HG02610 (cell line): ENCODE measurements around the gene CLBA1.

Source experiments
- ATAC-seq: cut with Tn5 transposase; IDR thresholded peaks from one replicate; pipeline ENCODE4 v1.9.1; 2021; ENCODE audit warnings: mild to moderate bottlenecking, moderate library complexity; ENCODE audit not compliant: unreplicated experiment

The CLBA1 gene

DNA sequence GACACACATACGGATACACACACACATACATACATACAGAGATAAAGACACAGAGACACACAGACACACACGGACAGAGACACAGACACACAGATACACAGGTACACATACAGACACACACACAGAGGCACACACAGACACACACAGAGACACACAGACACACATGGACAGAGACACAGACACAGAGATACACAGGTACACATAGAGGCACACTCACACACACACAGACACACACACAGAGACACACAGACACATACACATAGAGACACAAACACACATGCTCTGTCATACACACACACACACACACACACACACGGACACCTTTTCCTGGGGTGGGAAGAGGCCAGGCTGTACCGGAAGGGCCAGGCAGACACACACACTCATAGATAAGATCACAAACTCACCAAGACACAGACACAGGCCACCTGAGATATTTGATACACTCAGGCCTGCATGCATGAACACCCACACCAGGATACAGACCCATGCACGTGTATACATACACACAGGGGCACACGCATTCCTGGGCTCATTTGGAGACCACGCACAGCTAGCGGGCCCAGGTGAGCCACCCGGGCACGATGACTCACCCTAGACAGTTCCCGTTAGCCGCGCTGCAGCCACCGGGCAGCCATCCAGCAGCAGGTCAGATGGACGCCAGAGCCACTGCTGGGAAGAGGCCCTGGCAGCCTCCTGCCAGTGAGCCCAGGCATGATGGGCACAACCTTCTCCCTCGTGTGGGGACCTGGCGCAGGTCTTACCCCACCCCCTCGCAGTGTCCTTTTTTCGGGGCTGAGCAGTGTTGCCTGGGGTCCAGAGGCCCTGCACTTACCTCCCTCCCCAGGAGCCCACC is 5.6 kb upstream of the CLBA1 start:
- ATAC-seq: no peak

DNA sequence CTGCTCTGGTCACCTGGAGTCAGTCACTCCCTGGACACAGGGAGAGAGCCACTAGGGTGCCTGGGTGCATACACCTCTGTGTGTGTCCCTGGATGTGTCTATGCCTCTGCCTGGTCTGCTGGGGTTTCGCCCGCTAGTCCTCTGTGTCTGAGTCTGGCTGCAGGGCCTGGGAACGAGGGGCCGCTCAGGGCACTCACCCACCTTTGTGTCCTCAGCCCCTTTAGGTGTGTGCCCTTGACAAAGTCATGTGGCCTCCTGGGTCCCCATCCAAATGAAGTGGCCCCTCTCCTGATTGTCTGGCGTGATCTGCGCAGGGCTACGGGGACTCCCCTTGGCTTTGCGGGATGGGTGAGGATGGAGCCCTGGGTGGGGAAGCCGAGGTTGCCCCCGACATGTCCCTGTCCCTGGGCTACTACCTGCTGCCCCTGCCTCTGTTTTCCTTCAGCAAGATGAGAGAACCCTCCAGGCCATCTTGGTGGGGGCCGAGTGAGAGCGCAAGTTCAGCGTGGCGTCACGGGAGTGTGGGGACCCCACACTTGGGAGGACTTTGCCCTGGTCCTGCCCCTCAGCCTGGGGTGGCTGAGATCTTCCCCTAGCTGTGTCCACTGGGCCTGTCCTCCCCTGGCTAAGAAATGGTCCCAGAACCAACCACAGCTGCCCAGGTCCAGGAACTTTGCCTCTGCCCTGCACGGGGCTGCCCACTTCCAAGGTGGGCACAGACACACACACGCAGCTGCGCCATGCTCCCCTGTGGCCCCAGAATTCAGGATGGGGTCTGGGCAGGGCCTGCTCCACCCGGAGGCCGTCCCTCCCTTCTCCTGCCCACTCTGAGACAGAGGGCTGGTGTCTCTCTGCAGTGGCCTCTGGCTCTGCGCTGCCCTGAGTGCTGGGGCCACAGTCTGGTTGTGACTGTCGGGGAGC is 4.7 kb upstream of the CLBA1 start:
- no peak for ATAC-seq

DNA sequence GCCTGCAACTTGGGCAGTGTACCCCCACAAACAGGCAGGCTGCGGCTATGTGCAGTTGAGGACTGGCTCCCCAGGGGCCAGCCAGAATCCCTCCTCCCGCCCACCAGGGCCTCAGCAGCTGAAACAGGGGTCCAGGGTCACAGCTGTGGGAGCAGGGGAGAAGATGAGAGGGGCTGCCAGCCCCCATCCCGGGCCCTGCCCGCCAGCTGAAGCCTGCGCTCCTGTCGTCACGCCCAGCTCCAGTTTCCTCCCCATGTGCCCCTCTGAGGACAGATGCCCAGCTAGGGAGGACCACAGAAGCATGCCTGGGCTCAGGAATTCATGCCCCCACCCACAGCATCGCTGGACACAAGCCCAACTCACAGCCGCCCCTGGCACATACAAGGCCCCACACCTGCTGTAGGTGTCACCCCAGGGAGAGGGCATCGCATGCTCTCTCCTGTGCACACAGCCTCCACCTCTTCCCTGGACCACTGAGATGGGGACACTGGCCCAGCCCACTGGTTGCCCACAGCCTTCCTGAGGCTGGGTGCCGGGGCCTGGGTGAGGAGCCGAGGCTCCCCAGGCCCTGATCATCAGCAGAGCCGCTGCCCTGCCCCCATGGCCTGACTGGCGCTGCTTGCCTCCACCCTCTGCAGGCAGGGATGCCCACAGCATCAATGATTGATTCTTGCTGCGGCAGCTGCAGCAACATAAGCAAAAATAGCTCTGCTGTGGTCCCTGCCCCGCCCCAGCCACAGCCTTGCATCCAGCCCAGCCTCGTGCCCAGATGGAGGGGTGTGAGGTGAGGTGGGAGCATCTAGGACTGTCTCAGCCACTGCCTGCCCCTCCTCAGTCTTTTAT is 3.7 kb upstream of the CLBA1 start:
- no peak for ATAC-seq

DNA sequence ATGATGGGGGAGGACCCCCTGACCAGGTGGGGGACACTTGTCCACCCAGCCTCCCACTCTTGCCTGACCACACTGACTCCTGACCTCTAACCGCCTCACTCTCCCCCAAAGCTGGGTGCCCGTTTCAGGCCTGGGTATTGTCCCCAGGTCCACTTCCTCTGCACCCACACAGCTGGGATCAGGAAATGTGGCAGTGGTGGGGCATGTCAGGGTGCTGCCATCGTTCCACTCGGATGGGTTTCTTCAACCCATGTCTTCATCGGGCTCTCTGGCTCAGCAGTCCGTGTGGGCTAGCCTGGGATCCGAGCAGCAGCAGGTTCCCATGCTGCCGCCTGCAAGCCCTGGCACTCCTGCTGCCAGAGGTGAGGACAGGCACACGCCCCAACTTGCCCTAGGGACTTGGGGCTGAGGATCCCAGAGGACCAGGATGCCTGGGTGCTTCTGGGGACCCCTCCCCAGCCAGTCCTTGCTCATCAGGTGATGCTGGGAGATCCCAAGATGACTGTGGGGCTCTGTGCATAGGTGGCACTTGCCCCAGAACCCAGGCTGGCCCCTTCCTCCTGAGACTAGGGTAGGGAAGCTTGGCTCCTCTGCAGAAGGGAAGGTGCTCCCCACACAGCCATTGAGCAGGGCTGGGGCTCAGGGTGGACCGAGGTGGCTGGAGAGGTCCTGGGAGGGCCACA is 2.9 kb upstream of the CLBA1 start:
- no peak for ATAC-seq

DNA sequence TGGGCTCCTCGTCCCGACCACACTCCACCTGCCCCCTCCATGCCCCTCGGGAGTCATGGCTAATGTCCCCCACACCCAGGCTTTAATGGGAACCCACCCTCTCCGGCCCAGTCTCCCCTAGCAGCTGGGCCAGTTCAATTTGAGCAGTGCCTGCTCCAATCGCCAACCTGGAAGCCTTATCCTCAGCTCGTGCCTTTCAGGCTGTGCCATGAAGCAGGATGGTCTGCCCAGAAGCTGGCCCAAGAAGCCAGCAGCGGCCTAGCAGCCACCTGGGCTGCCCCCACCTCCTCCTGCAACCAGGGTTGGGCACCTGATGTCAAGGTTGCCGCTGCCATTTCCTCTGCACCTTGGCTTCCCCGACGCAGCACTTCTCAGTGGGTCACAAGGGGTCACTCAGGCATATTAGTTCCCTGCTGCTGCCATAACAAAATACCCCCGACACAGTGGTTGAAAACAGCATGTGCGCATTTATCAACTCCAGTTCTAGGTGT is 2.3 kb upstream of the CLBA1 start:
- no peak for ATAC-seq

DNA sequence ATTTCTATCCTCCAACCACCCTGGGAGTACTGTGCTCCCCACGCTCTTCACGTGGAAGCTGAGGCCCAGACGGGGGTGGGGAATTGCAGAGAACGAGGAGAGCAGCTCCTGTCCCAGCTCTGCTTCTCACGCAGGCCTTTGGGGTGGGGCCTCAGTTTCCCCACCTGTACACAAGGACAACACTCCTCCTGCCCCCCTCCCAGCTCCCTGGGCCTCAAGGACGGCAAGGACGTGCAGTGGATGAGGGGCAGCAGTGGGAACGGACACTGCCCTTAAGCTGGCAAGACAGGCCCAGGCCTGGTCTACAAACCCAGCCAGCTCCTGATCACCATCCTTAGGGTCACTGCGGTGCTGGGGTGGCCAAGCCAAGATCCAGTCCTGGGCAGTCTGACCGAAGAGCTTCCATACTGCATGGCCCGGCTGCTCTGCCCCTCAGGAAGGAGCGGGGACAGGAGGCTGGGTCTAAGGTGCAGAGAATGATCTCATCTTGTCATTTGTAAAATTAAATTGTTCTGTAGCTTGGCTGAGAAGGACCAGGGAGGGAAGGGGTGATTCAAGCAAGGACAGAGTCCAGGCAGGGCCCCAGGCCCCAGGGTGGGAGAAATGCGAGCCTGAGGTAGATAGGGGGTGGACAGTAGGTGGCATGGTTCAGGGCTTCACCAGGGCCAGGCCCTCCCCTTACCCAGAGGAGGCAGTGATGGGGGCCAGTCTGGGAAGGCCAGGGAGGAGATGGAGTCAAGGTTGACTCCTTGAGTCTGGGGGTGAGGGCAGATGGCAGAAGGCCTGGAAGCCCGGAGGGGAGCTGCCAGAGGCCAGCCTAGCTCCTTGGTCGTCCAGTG is 1.3 kb upstream of the CLBA1 start:
- no peak for ATAC-seq

DNA sequence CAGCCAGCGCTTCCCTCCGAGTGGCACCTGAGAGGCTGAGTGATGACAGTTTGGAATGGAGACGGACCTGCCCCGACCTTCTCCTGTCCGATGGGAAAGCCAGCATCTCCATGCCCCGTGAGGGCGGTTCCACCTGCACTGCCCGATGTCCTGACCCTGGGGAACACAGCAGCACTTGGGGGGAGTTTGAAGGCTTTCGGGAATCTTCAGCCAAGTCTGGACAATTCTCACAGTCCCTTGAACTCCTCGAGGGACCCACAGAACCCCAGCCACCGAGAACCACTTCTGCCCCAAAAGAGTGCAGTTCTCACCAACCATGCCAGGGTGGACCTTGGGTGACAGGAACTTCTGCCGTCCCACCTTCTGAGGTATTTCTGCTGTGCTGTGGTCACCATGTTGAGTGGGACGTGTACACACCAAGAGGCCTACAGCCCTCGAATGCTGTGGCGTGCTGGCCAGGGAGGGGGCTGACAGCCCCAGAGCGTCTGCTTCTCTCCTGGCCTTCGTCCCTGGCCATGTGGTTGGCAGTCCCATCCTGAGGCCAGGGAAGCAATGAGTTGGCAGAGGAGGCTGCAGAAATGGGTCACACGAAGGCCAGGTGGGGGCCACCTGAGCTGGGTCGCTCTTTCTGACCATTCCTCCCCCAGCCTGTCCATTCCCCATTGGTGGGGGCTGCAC is 1.0 kb downstream of the CLBA1 start:
- ATAC-seq: no peak

DNA sequence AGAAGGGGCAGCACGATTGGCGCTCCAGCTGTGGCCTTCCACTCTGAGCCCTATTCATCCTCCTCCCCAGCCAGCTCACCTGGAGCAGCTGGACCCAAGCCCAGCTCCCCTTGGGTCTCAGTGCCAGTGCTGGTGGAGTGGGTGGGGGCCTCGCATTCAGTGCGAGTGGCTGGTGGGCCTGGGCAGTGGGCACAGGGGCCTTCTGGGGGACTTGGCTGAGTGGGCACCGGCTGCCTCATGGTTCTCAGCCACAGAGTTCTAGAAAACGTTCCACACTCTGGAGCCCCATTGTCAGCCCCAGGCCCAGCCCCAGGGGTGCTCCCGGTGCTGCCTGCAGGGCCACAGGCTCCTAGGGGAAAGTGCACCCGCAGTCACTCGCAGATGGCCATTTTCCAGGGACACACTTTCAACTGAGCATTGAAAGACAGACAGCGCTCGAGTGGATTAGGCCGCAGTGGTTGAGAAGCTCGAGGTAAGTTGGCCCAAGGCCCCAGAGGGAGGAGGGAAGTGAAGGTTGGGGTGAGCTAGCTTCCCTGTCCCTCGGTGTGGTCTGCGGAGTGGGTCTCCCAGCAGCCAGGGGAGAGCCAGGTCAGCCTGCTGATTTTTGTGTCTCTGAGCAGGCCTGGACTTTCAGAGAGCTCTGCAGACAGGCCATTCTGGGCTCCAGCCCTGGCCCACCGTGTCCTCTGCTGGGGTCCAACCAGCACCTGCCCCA is 3.8 kb downstream of the CLBA1 start:
- no peak for ATAC-seq

DNA sequence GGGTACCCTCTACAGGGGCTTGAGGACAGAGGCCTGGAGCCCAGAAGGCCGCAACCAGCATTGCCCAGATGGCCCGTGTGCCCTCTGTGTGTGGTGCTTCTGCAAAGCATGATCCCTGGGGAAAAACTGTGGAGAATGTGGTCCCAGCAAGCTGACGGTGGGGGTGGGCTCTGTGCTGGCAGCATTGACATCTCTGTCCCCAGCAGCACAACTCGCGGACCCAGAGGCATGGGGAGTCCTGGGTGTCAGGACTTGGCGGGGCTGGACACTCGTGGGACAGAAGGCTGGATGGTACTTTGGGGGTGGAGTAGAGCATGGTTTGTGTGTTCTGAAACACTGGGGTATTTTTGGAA is 4.3 kb downstream of the CLBA1 start:
- no peak for ATAC-seq

DNA sequence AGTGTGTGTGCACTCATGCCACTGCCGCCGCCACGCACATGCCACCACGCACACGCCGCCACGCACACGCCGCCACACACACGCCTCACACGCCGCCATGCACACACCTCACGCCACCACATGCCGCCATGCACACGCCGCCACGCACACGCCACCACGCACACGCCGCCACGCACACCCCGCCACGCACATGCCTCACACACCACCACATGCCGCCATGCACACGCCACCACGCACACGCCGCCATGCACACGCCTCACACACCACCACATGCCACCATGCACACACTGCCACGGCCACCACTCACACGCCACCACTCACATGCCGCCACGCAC is 6.3 kb downstream of the CLBA1 start:
- no peak for ATAC-seq

DNA sequence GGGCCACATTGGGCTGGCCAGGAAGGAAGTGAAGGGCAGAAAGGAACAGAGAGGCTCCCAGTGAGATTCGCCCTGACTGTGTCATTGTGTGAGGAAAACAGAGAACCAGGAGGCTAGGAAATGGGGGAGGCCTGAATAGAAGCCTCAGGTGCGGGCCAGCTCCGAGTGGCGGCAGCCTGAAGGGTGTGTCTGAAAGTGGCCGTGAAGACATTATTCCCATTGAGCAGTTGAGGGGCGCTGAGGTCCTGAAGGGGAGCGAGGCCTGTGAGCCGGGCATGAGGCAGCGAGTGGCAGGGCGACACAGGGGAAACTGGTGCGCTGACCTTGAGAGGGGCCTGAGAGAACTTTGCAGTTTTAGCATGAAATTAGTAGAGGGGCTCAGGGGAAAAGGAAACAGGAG is 6.9 kb downstream of the CLBA1 start:
- no peak for ATAC-seq

DNA sequence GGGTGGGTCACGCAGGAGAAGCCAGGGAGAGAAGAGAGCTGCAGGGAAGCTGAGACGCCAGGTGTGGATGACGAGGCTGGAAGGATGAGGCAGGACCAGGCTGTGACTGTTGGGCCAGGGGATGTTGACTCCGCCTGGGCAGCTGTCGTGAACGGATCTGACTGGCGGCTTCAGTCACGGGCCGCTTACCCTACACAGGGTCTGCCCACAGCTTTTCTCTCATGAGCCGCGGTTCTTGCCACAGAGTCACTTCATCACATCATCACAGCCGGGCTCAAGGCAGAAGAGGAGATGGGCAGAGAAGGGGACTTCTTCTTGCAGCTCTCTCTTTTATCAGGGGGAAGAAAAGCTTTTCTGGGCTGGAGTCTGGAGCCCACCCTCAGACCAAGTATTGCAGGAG is 7.7 kb downstream of the CLBA1 start:
- ATAC-seq: no peak

DNA sequence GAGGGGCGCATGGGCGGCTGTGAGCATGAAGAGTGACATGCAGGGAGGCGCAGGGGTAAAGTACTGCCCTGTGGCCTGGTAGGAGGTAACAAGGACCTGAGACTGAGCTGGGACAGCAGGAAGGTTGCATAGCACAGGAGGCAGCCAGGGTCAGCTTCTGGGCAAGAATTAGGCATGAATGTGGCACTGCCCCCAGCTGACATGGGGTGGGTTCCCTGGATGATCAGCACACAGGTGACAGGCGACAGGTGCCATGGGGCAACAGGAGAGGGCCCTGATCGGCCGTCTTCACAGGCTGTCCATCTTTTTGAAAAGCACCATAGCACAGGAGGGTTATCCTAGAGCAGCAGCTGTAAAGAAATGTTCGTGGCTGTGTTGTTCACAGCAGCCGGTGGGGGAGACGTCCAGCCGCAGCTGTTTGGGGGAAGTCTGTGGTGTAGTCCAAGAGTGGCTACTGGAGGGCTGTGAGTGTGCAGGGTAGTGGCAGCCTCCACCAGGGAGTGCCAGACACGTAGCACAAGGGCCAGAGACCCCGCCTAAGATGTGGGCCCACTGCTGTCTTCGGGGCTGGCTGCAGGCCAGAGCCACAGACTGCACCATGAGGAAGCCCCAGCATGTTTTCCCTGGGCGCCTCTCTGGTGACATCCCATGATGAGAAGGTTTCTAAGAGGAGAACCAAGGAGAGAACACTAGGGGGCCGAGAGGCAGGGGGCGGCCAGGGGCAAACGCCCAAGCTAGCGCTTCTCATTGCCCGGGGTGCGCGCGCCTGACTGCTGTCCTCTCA is 8.4 kb downstream of the CLBA1 start:
- ATAC-seq: no peak

DNA sequence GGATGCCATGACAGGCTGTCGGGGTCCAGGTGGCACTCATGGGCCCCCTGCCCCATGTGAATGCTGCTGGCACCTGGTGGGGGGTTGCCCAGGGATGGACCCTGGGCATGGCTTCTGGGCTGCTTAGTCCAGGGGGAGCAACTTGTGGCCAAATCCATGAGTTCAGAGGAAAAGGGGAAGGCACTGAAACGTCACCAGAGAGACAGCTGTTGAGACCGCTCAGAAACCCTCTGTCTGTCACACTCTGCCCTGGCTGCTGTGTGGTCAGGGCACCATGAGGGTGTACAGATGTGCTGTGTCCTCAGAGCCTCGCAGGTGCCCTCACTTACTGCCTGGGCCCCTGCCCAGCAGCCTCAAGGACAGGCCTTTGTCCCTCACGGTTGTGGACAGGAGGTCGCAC is 9.4 kb downstream of the CLBA1 start:
- ATAC-seq: no peak

DNA sequence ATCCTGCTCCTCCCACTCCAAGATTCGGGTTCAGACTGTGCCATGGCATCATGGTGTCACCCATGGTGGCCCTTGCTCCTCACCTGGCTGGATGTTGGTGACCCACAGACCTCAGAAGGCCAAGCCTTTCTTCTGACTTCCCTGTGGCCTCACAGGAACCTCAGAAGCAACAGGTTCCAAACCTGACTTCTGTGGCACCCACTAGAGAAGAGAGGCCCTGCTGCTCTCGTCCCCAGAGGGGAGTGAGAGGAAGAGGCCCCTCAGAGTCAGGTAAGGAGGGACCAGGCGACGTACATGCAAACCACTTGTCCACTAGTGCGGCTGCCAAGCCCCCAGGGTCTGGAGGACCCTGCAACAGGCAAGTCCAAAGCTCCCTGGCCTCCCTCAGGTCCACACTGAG is 10.4 kb downstream of the CLBA1 start:
- ATAC-seq: no peak

DNA sequence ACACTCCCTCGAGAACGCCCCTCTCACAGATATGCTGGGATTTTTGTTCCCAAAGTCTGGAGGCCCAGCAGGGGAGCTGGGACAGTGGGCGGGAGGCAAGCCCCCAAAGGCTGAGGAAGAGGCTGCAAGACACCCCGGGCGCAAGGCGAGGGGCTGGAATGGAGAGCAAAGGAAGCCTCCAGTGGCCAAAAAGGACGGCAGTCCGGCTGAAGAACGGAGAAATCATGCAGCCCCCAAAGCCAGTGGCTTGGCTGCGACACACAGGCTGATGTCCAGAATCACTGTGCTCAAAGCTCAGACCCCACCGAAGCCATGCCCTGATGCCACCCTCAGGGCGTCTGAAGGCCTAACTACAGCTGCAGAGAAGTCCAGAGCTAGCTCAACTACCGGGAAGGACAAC is 10.9 kb downstream of the CLBA1 start:
- ATAC-seq: no peak

DNA sequence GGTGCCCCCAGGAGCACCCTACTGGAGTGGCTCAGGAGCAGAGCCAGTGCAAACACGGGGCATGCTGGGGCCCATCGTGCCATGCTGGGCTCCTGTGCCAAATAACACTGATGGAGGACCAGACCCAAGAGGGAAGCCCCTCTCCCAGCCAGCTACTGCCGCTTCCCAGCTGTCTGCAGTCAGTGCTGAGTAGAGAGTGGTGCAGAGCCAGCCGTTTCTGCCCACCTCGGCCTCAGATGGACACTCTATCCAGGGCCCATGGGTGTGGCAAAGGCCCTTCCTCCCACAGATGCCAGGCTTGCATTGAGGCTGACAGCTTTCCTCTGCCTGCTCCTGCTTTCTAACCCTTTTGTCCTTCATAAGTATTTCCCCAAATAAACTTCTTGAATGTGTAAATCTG is 13.2 kb downstream of the CLBA1 start:
- no peak for ATAC-seq

DNA sequence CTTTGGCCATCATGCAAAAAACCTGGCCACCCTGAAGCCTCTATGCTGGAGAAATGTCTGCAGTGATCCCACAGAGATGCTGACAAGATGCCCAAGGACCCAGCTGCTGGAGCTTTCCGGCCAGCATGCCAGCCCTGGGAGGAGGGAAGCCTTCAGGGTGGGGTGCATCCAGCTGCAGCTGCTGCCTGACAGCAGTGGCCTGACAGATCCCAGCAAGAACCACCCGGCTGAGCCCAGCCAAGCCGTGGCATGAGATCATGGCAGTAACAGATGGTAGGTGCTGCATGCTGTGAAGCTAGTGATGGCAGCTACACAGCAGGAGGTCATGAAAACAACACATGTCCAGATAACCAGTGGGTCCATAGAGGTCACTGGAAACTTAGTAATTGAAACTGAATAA is 13.8 kb downstream of the CLBA1 start:
- ATAC-seq: no peak
